Stimulated activated memory B cell treated with anti-CD40 and anti-IgM and Interleukin-4, amounts not matched to agents 10 μg/mL and 1 μg/mL and 100 μg/mL, for 72 hours (primary cell): ENCODE measurements around the gene RFTN2.
"Not testable (repeated sequence)": the region's sequence is repeated elsewhere in the genome, so short reads cannot be mapped to it uniquely, and the experiment has no call there.

Experiments used
- ATAC-seq: fragments of 150-1000 bp; cut with Tn5 transposase; 2 replicates; pipeline ENCODE4 v1.10.0; 2021
- H3K27ac Mint-ChIP-seq: one replicate; pipeline ENCODE4 v1.8.0; 2022; ENCODE audit warnings: mild to moderate bottlenecking, mixed read lengths
- H3K27me3 Mint-ChIP-seq: one replicate; pipeline ENCODE4 v1.8.0; 2022; ENCODE audit warnings: mixed read lengths
- H3K36me3 Mint-ChIP-seq: one replicate; pipeline ENCODE4 v1.8.0; 2022; ENCODE audit warnings: mixed read lengths
- H3K4me1 Mint-ChIP-seq: one replicate; pipeline ENCODE4 v1.8.0; 2022; ENCODE audit warnings: mixed read lengths
- H3K4me3 Mint-ChIP-seq: one replicate; pipeline ENCODE4 v1.8.0; 2022; ENCODE audit warnings: mild to moderate bottlenecking, moderate library complexity, mixed read lengths
- H3K9me3 Mint-ChIP-seq: one replicate; pipeline ENCODE4 v1.8.0; 2022; ENCODE audit warnings: mixed read lengths

Gene RFTN2

GRCh38 chr2:197647961-197648690 is 27.3 kb downstream of the RFTN2 start:
- Mint-ChIP-seq H3K27ac (no peak overlapping the region), H3K36me3 (no peaks in the 10 kb centered on the region)

DNA sequence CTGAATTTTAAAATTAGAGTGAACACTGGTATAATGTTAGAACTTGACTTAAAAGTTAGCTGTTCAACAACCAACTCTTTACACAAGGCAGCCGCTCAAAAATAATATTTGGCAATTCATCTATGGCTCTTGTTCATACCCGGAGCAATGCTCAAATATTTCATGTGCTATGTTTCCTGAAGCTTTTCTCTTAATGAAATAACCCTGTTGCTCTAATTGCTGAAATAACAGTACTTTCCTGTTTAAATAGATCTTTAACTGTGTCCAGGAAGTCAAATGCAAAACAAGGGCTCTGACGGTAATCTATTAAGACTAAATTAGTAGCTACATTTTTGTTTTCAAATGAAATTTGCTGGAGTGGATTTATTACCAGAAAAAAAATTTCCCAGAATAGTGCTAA is 33.7 kb downstream of the RFTN2 start:
- H3K9me3 Mint-ChIP-seq = peaks cover 3% of the 10 kb centered on the region
- peaks cover 32% of the 10 kb centered on the region for H3K27me3 Mint-ChIP-seq
- H3K27ac Mint-ChIP-seq = no peak overlapping the region
- ATAC-seq = no peak
- no peak overlapping the region for H3K4me3 Mint-ChIP-seq
- H3K4me1 Mint-ChIP-seq = no peaks in the 10 kb centered on the region
- H3K36me3 Mint-ChIP-seq = no peaks in the 10 kb centered on the region

More at GRCh38 chr2:197647961-197648690, 27.3 kb downstream of the RFTN2 start:
- H3K9me3 Mint-ChIP-seq = no peaks in the 10 kb centered on the region
- H3K4me3 Mint-ChIP-seq = no peak overlapping the region
- ATAC-seq = no peak
- H3K27me3 Mint-ChIP-seq = peaks cover 17% of the 10 kb centered on the region
- no peaks in the 10 kb centered on the region for H3K4me1 Mint-ChIP-seq

GRCh38 chr2:197640571-197641122 is 34.7 kb downstream of the RFTN2 start:
- not testable (repeated sequence) for H3K4me3 Mint-ChIP-seq

DNA sequence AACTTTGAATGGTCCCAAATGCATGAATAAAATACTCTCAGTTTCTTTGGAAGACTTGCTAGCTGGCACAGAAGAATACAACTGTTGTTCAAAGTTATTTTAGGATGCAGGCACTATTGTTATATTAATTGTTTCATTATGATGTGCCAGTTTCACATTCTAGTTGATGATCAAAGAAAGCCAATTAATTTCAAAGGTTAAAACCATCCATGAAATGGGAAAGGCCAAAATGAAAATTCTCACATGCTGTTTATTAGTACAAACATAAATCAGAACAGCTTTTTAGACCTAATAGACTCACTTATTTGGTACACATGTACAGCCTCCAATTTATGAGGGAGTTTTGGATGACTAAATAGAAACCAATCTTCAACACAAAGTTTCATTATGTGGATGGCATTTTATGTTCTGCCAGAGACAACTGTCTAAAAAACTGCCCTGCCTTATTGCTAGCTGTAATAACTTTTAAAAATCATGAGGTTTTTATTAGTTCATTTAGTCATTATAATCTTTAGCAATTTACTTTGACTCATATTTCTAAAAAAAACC is 42.2 kb downstream of the RFTN2 start:
- Mint-ChIP-seq H3K36me3 (no peaks in the 10 kb centered on the region), H3K9me3 (peaks cover 10% of the 10 kb centered on the region), H3K27me3 (peaks cover 6% of the 10 kb centered on the region), H3K4me1 (no peaks in the 10 kb centered on the region), H3K27ac (no peak overlapping the region), H3K4me3 (no peak overlapping the region)
- ATAC-seq = no peak

More at GRCh38 chr2:197640571-197641122, 34.7 kb downstream of the RFTN2 start:
- H3K36me3 Mint-ChIP-seq, H3K27ac Mint-ChIP-seq, ATAC-seq, H3K9me3 Mint-ChIP-seq, H3K4me1 Mint-ChIP-seq: not testable (repeated sequence)
- H3K27me3 Mint-ChIP-seq = peaks cover 28% of the 10 kb centered on the region

- Mint-ChIP-seq H3K27ac (no peak overlapping the region), H3K4me3 (no peak overlapping the region), H3K4me1 (peaks cover 5% of the 10 kb centered on the region), H3K36me3 (no peaks in the 10 kb centered on the region), H3K9me3 (peaks cover 7% of the 10 kb centered on the region), H3K27me3 (peaks cover 14% of the 10 kb centered on the region)
- peak; percentile 53 for ATAC-seq
Observed at GRCh38 chr2:197628043-197628500, 47.3 kb downstream of the RFTN2 start.

DNA sequence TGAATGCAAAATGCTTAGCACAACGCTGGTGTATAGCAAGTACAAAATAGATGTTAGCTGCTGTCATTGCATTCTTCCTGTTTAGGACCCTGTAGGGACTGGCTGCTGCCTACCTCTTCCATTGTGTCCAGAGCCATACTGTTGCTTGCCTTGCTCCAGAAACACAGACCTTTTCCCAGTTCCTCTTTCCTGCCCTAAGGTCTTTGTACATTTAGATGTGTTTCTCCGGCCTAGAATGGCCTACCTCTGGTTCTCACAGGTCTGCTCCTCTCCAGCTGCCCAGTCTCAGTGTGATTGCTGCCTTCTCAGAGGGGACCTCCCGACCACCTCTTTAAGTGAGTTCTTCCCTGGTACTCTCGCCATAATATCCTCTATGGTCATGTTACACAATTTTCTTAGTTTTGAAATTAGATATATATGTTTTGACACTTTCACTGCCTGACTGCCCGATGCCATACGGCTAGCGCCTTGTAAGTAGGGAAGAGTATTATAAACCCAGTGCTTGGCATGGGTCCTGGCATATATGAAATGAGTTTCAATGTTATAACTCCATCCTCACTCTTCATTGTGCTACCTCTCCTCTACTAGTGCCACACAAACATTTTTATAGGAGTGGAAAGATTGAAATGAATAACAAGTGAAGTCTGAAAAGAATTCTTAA is 48.3 kb downstream of the RFTN2 start:
- Mint-ChIP-seq H3K4me3 (no peak overlapping the region), H3K27me3 (peaks cover 14% of the 10 kb centered on the region), H3K4me1 (peaks cover 5% of the 10 kb centered on the region), H3K27ac (no peak overlapping the region), H3K36me3 (no peaks in the 10 kb centered on the region), H3K9me3 (peaks cover 1% of the 10 kb centered on the region)
- no peak for ATAC-seq

DNA sequence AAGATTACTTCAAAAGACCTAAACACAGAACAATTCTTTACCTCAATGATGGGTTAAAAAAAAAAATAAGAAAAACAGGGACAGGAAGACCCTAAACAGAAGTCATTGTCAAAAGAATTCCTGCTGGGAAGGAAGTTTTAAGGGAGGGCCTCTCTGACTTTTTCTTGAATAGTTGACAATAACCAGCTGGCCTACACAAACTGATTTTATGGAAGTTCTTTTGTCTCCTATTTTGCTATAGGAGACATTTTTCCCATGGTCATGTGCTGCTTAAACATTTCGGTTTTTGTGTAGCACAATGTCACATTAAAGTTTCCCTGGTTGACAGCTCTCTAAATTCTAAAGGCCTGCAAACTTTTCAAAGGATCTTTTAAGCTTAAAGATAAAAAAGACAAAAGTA is 55.3 kb downstream of the RFTN2 start:
- H3K4me3 Mint-ChIP-seq = no peak overlapping the region
- no peak overlapping the region for H3K27ac Mint-ChIP-seq
- H3K36me3 Mint-ChIP-seq = no peaks in the 10 kb centered on the region

GRCh38 chr2:197615016-197615652 is 60.3 kb downstream of the RFTN2 start:
- peaks cover 1% of the 10 kb centered on the region for H3K9me3 Mint-ChIP-seq
- H3K4me1 Mint-ChIP-seq = peaks cover 7% of the 10 kb centered on the region
- H3K4me3 Mint-ChIP-seq = no peak overlapping the region
- no peaks in the 10 kb centered on the region for H3K36me3 Mint-ChIP-seq
- peaks cover 11% of the 10 kb centered on the region for H3K27me3 Mint-ChIP-seq
- no peak overlapping the region for H3K27ac Mint-ChIP-seq
- ATAC-seq = peak; percentile 41

More for the DNA sequence above, 55.3 kb downstream of the RFTN2 start:
- Mint-ChIP-seq H3K9me3 (no peaks in the 10 kb centered on the region), H3K4me1 (peaks cover 2% of the 10 kb centered on the region), H3K27me3 (no peaks in the 10 kb centered on the region)
- ATAC-seq = no peak

GRCh38 chr2:197614532-197614931 is 60.9 kb downstream of the RFTN2 start:
- H3K4me3 Mint-ChIP-seq = no peak overlapping the region
- H3K27ac Mint-ChIP-seq = no peak overlapping the region
- peaks cover 2% of the 10 kb centered on the region for H3K9me3 Mint-ChIP-seq
- H3K4me1 Mint-ChIP-seq = peaks cover 7% of the 10 kb centered on the region
- ATAC-seq = no peak
- no peaks in the 10 kb centered on the region for H3K36me3 Mint-ChIP-seq
- H3K27me3 Mint-ChIP-seq = peaks cover 11% of the 10 kb centered on the region

DNA sequence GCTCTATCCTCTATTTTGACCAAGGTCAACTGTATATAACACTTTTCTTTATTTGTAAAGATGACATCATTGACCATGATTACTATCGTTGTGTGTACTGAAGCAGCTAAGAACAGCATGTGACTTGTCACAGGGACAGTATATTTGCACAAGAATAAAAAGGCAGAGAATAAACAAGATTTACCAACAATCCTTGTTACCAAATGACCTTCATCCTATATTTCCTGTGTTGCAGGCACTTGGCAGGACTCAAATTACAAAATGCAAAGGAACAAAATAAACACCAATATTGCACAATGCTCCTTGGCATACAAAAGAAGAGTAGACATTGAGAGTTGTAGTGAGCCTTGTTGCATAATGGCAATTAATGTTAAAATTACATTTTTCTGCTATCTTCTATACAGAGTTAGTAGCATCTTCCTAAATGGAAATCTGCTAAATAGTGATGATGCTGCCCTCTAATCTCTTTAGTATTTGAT is 61.8 kb downstream of the RFTN2 start:
- H3K4me1 Mint-ChIP-seq = peaks cover 7% of the 10 kb centered on the region
- H3K4me3 Mint-ChIP-seq = no peak overlapping the region
- H3K9me3 Mint-ChIP-seq = peaks cover 2% of the 10 kb centered on the region
- H3K27me3 Mint-ChIP-seq = peaks cover 11% of the 10 kb centered on the region
- no peaks in the 10 kb centered on the region for H3K36me3 Mint-ChIP-seq
- no peak overlapping the region for H3K27ac Mint-ChIP-seq
- no peak for ATAC-seq

GRCh38 chr2:197606180-197606579 is 69.2 kb downstream of the RFTN2 start:
- no peak overlapping the region for H3K4me3 Mint-ChIP-seq
- H3K36me3 Mint-ChIP-seq = no peaks in the 10 kb centered on the region
- H3K27me3 Mint-ChIP-seq = peaks cover 2% of the 10 kb centered on the region
- no peak overlapping the region for H3K27ac Mint-ChIP-seq
- peaks cover 2% of the 10 kb centered on the region for H3K9me3 Mint-ChIP-seq
- no peak for ATAC-seq
- no peaks in the 10 kb centered on the region for H3K4me1 Mint-ChIP-seq

DNA sequence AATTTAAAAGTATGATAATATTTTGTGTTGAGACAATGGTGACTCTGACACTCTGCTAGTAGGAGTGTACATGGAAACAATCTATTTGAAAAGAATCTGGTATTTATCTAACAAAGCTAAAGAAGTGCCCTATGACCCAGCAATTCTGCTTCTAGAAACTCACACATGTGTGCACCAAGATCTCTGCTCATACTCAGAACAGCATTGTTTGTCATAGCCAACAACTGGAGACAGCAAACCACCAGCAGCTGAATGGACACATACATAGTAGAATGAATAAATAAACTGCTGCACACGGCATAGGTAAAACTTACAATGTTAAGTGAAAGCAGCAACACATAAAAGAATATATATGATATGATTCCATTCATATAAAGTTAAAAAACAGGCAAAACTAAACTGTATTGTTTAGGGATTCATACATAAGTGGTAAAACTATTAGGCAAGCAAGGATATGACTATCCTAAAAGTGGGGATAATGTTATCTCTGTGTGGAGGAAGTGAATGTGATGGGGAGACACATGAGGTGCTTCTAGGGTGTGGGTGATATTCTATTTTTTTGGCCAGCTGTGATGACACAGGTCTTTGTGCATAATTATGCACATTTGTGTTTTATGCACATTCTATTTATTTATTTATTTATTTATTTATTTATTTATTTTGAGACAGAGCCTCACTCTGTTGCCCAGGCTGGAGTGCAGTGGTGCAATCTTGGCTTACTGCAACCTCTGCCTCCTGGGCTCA is 71.1 kb downstream of the RFTN2 start:
- H3K36me3 Mint-ChIP-seq = no peaks in the 10 kb centered on the region
- H3K4me1 Mint-ChIP-seq = peaks cover 3% of the 10 kb centered on the region
- H3K9me3 Mint-ChIP-seq = no peaks in the 10 kb centered on the region
- peaks cover under 1% of the 10 kb centered on the region for H3K27me3 Mint-ChIP-seq
- H3K4me3 Mint-ChIP-seq = no peak overlapping the region
- no peak for ATAC-seq
- no peak overlapping the region for H3K27ac Mint-ChIP-seq

GRCh38 chr2:197601726-197602125 is 73.7 kb downstream of the RFTN2 start:
- no peak for ATAC-seq
- peaks cover 6% of the 10 kb centered on the region for H3K4me1 Mint-ChIP-seq
- H3K27ac Mint-ChIP-seq = no peak overlapping the region
- H3K4me3 Mint-ChIP-seq = no peak overlapping the region
- no peaks in the 10 kb centered on the region for H3K9me3 Mint-ChIP-seq
- no peaks in the 10 kb centered on the region for H3K36me3 Mint-ChIP-seq
- peaks cover 22% of the 10 kb centered on the region for H3K27me3 Mint-ChIP-seq

DNA sequence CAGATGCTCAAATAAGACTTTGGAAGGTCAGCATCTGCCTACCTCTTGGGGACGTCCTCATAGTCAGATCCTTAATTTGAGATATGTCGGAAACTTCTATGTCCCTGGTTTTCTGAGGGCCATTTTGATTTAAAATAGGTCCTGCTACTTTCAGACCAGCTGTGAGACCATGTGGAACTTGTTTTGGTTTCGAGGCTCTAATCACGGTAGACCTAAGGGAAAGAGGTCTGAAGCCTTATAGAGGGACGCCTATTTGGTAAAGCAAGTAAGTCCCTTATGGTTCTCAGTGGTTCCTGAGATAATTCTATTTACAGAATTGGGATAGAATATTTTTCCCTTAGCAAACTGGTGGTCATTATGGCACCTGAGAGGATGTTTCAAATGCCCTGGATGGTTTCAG is 75.1 kb downstream of the RFTN2 start:
- Mint-ChIP-seq H3K36me3 (no peaks in the 10 kb centered on the region), H3K27me3 (peaks cover 25% of the 10 kb centered on the region), H3K4me3 (no peak overlapping the region), H3K9me3 (no peaks in the 10 kb centered on the region), H3K4me1 (peaks cover 6% of the 10 kb centered on the region), H3K27ac (no peak overlapping the region)
- ATAC-seq = no peak
